Breast epithelium (tissue), 3 donors: ENCODE results near the gene ACAP2.

ENCODE experiments used
- CTCF ChIP-seq, 3 donors: fragments of 450-650 bp; IDR thresholded peaks; one replicate each; pipeline ENCODE4 v1.5.1; 2016 to 2017; ENCODE audit warnings: antibody characterized with exemption in 3 of 3, mild to moderate bottlenecking in 3 of 3, moderate library complexity in 3 of 3
- POLR2A ChIP-seq: fragments of 450-650 bp; IDR thresholded peaks from one replicate; pipeline ENCODE4 v1.6.1; 2016; ENCODE audit warnings: antibody characterized with exemption, mild to moderate bottlenecking, moderate library complexity

GRCh38 chr3:195386739-195387138 is 56.1 kb downstream of the ACAP2 start:
- TF ChIP-seq CTCF (IDR thresholded peaks at IDR 0.05) (no peak), POLR2A (no peak)
